Transverse colon (tissue), 4 donors: ENCODE data around the gene TMEM87A. TPM values are rescaled to one million over a fixed set of nuclear protein-coding genes. Genes with fewer than 3 reads are reported as not detected.

Source experiments
- DNase-seq: peaks from one replicate; pipeline ENCODE4 v3.0.0-alpha.2; 2019
- H3K27ac ChIP-seq, 4 donors: fragments of 200-600 bp; sonication (generic); 2 replicates each; pipeline ENCODE4 v1.5.1; 2016 to 2018; ENCODE audit warnings: inconsistent platforms in 4 of 4
- H3K27me3 ChIP-seq: fragments of 200-600 bp; sonication (generic); 2 replicates; pipeline ENCODE4 v1.5.1; 2017; ENCODE audit warnings: inconsistent platforms
- H3K36me3 ChIP-seq, 4 donors: fragments of 200-600 bp; sonication (generic); 2 replicates each; pipeline ENCODE4 v1.5.1; 2017 to 2019; ENCODE audit warnings: inconsistent platforms in 4 of 4
- H3K4me1 ChIP-seq, 4 donors: fragments of 200-600 bp; sonication (generic); 2 replicates each; pipeline ENCODE4 v1.5.1; 2017 to 2020; ENCODE audit warnings: inconsistent platforms in 4 of 4
- H3K4me3 ChIP-seq, 4 donors: fragments of 200-600 bp; sonication (generic); 1 replicate in 1 of 4; 2 replicates in 3 of 4; pipeline versions ENCODE4 v1.5.1 to v1.6.1; 2017 to 2019; ENCODE audit warnings: inconsistent platforms in 4 of 4
- H3K9me3 ChIP-seq, 2 donors: fragments of 200-600 bp; sonication (generic); 2 replicates each; pipeline ENCODE4 v1.5.1; 2017 to 2019; ENCODE audit warnings: inconsistent platforms in 2 of 2
- EP300 ChIP-seq: sonication (generic); formaldehyde crosslinking; IDR thresholded peaks from one replicate; pipeline ENCODE4 v1.6.1; 2017; ENCODE audit warnings: antibody characterized with exemption, low read depth
- POLR2A ChIP-seq: fragments of 450-650 bp; IDR thresholded peaks from one replicate; pipeline ENCODE4 v1.6.1; 2016; ENCODE audit warnings: antibody characterized with exemption, mild to moderate bottlenecking, moderate library complexity
- POLR2AphosphoS5 ChIP-seq, 3 donors: sonication (generic); formaldehyde crosslinking; IDR thresholded peaks; one replicate each; pipeline ENCODE4 v1.6.1; 2016; ENCODE audit warnings: antibody characterized with exemption in 3 of 3
- WGBS, 2 donors: methylation state at CpG; one replicate each; pipeline ENCODE4 v1.1.5; 2018; ENCODE audit warnings: low coverage in 1 of 2; 5-methylcytosine and 5-hydroxymethylcytosine counted together
- in situ Hi-C, 4 donors: fragments of 200-750 bp; cut with MboI; loops; one replicate each; pipeline versions ENCODE4 v1.15.0 to v1.15.1; 2017; ENCODE audit warnings: low sequenced_read_pairs in 3 of 4, low pct_ligation_motif_present in 1 of 4, low pct_unique_long_range_greater_than_20kb in 1 of 4
- intact Hi-C: fragments of 100-400 bp; cut with DNase I; formaldehyde crosslinking; loops from one replicate; pipeline ENCODE4 v1.15.1; 2023; ENCODE audit warnings: low total_unique reads
- total RNA-seq, 4 donors: library from RNA; depleted of rRNA; stranded (reverse); fragments of >200 nt; gene quantifications; one replicate each; pipeline ENCODE4 v1.1.0, GENCODE V29; 2016
- TF ChIP-seq, protein P1 (sequence below), 5 experiments: fragments of 200-600 bp in 3 of 5; fragments of 450-650 bp in 2 of 5; sonication (generic) in 3 of 5; IDR thresholded peaks; 1 replicate in 2 of 5; 2 replicates in 3 of 5; pipeline ENCODE4 v1.5.1; 2016 to 2017; ENCODE audit warnings: antibody characterized with exemption in 5 of 5, inconsistent platforms in 3 of 5, mild to moderate bottlenecking in 2 of 5, moderate library complexity in 1 of 5

Gene TMEM87A
- total RNA-seq, 4 donors from 2014 or later = 93.1 to 110 (median 107) TPM

DNA sequence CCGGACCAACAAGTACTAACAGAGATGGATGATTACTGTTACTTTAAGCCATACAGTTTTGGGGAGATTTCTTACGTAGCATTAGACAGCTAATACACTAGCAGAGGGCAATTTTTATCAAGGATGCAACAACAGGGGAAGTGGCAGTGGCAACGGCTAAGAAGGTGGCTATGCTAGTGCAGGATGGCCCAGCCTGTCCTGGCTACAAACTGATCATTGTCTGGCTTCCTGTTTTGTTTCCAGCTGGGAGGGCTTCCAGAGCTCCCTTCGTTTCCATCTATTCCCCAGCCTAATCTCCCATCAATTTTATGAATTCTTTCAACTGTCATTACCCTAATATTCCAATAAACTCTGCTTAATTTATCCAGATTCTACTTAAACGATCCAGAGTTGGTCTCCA lies 100.8 kb downstream of the TMEM87A start:
- peaks cover 0 to 83% (median 24%) of the 10 kb centered on the region in 4 donors for H3K36me3 ChIP-seq

DNA sequence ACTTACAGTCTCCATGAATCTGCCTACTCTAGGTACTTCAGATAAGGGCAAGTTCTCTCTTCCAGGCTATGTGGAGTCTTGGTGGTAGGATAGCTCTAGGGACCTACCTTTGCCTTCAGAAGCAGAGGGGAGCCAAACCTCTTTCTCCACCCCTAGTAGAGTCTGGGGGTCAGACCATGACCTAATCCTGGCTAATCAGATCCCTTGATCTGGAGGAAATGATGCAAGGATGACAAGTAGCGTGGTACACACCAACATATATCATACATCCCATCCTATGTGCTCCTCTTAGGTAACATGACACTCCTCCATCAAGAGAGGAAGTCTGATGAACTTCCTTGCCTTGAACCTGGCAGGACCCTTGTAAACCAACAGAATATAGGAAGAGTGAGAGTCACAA lies 101.4 kb downstream of the TMEM87A start:
- in situ Hi-C loops = no loop called here
- Histone ChIP-seq H3K4me3 (no peak overlapping the region), H3K9me3 (no peaks in the 10 kb centered on the region), H3K27me3 (no peaks in the 10 kb centered on the region), H3K4me1 (no peaks in the 10 kb centered on the region), H3K36me3 (peaks cover 0 to 83% (median 27%) of the 10 kb centered on the region in 4 donors), H3K27ac (no peak overlapping the region)
- intact Hi-C loops = loop anchor here (1.0 kb wide), 1 partner anchor 55 kb away; no protein-coding TSS in a partner anchor
- TF ChIP-seq POLR2A = no peak
- TF ChIP-seq, protein P1, sequence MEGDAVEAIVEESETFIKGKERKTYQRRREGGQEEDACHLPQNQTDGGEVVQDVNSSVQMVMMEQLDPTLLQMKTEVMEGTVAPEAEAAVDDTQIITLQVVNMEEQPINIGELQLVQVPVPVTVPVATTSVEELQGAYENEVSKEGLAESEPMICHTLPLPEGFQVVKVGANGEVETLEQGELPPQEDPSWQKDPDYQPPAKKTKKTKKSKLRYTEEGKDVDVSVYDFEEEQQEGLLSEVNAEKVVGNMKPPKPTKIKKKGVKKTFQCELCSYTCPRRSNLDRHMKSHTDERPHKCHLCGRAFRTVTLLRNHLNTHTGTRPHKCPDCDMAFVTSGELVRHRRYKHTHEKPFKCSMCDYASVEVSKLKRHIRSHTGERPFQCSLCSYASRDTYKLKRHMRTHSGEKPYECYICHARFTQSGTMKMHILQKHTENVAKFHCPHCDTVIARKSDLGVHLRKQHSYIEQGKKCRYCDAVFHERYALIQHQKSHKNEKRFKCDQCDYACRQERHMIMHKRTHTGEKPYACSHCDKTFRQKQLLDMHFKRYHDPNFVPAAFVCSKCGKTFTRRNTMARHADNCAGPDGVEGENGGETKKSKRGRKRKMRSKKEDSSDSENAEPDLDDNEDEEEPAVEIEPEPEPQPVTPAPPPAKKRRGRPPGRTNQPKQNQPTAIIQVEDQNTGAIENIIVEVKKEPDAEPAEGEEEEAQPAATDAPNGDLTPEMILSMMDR (IDR thresholded peaks at IDR 0.05) = no peak
- no peak for TF ChIP-seq POLR2AphosphoS5 (IDR thresholded peaks at IDR 0.05)
- TF ChIP-seq EP300 = no peak
- no peak for DNase-seq
- WGBS, 2 donors = 75% methylated on average over 1 of the region's 1 CpG; no CpG with 5 or more reads in 1 of the 2 donors

More for the DNA sequence above, 100.8 kb downstream of the TMEM87A start:
- no peak overlapping the region for H3K27ac ChIP-seq
- in situ Hi-C loops (no loop called here), intact Hi-C loops (loop anchor here (1.0 kb wide), 1 partner anchor 54 kb away; no protein-coding TSS in a partner anchor)
- H3K9me3 ChIP-seq = no peaks in the 10 kb centered on the region
- WGBS, 2 donors = 81 to 92% methylated on average over 3 to 5 of the region's 5 CpGs
- DNase-seq = no peak
- H3K4me1 ChIP-seq = no peaks in the 10 kb centered on the region
- no peaks in the 10 kb centered on the region for H3K27me3 ChIP-seq
- TF ChIP-seq, protein P1 (IDR thresholded peaks at IDR 0.05) = no peak
- no peak overlapping the region for H3K4me3 ChIP-seq

DNA sequence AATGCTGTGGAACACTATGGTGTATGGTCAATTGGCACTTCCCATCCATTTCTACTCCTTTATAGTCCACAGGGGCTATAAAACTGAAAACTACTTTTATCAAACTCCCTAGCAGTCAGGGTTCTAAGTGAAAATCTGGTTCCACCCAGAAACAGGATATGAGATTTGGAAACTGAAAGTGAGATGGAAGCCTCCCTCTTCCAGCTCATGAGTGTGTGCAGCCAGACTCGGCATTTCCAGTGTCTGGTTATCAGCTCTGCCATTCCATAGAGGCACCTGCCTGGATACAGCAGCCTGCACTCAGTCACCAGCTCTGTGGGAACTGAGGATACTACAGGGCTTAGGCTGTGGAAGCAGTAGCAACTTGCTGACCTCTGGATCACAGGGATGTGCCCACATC lies 102.1 kb downstream of the TMEM87A start:
- Histone ChIP-seq H3K9me3 (no peaks in the 10 kb centered on the region), H3K4me3 (no peak overlapping the region), H3K27ac (no peak overlapping the region), H3K27me3 (no peaks in the 10 kb centered on the region), H3K36me3 (peaks cover 0 to 83% (median 30%) of the 10 kb centered on the region in 4 donors), H3K4me1 (no peaks in the 10 kb centered on the region)
- no peak for TF ChIP-seq POLR2A
- no peak for TF ChIP-seq EP300
- in situ Hi-C loops (no loop called here), intact Hi-C loops (no loop called here)
- no peak for DNase-seq
- WGBS, 2 donors = 38% methylated on average over 1 of the region's 1 CpG

DNA sequence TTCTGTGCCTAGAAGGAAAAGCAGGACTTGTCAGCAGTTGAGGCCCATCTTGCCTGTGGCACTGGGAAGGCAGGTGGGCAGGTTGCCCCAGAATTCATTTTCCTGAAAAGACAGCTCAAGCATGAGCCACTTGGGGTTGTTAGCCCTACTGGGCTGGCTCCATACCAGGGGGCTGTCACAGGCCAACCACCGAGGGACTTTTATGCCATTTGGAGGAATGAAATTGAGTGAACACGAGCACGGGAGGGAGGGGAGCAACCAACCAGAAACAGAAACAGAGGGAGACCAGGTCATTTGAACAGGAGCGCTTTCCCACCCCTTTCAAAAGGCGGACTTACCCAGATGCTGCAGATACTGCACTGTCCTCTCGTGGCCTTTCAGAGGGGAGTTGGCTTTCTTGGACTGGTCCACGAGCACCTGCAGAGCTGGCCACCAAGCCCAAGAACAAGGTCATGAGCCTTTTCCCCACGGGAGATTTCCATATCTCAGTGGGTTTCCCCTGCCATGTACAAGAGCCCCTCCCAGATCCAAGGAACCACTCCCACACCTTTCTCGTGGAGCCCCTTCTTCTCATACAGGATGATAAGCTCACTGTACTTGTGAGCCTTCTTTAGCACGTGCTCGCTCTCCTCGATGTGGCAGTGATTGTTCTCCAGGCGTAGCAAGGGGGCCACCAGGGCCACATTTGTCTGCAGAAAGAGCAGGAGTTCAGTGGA lies 106.8 kb downstream of the TMEM87A start:
- DNase-seq = no peak
- H3K4me1 ChIP-seq = no peaks in the 10 kb centered on the region
- H3K27me3 ChIP-seq = no peaks in the 10 kb centered on the region
- intact Hi-C loops = no loop called here
- no peaks in the 10 kb centered on the region for H3K9me3 ChIP-seq
- TF ChIP-seq EP300 (no peak), POLR2A (no peak), POLR2AphosphoS5 (IDR thresholded peaks at IDR 0.05) (no peak)
- TF ChIP-seq, protein P1 (IDR thresholded peaks at IDR 0.05) = no peak
- H3K4me3 ChIP-seq = no peak overlapping the region
- in situ Hi-C loops = no loop called here
- no peak overlapping the region for H3K27ac ChIP-seq
- peaks cover 0 to 87% (median 37%) of the 10 kb centered on the region in 4 donors for H3K36me3 ChIP-seq
- WGBS, 2 donors = 95% methylated on average over 13 of the region's 13 CpGs; no CpG with 5 or more reads in 1 of the 2 donors
